ENCODE results near the gene PERP.

Gene PERP

GRCh38 chr6:138107078-138107751, at the start of gene PERP:
Gene PERP, minus strand, starts transcription at chr6:138107419. Its CDS starts 79 bp downstream, at chr6:138107340.
- peak within 1 kb of the TSS; percentile 76 for H3K4me3 ChIP-seq (ENCODE audit: low read depth, low read length)
- no peak for DNase-seq (ENCODE audit: low read depth)

GRCh38 chr6:138155443-138155842, 48.2 kb upstream of the PERP start:
- DNase-seq (ENCODE audit: low read depth): no peak
- TF ChIP-seq CTCF (IDR thresholded peaks at IDR 0.05; ENCODE audit: control insufficient read depth, extremely low read depth, insufficient read depth): no peak
- H3K4me3 ChIP-seq (ENCODE audit: low read depth, low read length): no peak overlapping the region

More at GRCh38 chr6:138107078-138107751, at the start of gene PERP:
- TF ChIP-seq CTCF (IDR thresholded peaks at IDR 0.05; ENCODE audit: control insufficient read depth, extremely low read depth, insufficient read depth): peak; percentile 22; the same call in 1 of the 2 replicates

GRCh38 chr6:138146544-138146943, 39.3 kb upstream of the PERP start:
- TF ChIP-seq CTCF (IDR thresholded peaks at IDR 0.05; ENCODE audit: control insufficient read depth, extremely low read depth, insufficient read depth): no peak
- no peak for DNase-seq (ENCODE audit: low read depth)
- no peak overlapping the region for H3K4me3 ChIP-seq (ENCODE audit: low read depth, low read length)

- no peak for TF ChIP-seq CTCF (IDR thresholded peaks at IDR 0.05; ENCODE audit: control insufficient read depth, extremely low read depth, insufficient read depth)
- H3K4me3 ChIP-seq (ENCODE audit: low read depth, low read length): no peak overlapping the region
- no peak for DNase-seq (ENCODE audit: low read depth)
These were observed 38.2 kb upstream of the PERP start for GRCh38 chr6:138145402-138145801.

GRCh38 chr6:138142806-138143205, 35.6 kb upstream of the PERP start:
- no peak overlapping the region for H3K4me3 ChIP-seq (ENCODE audit: low read depth, low read length)
- DNase-seq (ENCODE audit: low read depth): no peak
- TF ChIP-seq CTCF (IDR thresholded peaks at IDR 0.05; ENCODE audit: control insufficient read depth, extremely low read depth, insufficient read depth): no peak

- H3K4me3 ChIP-seq (ENCODE audit: low read depth, low read length): no peak overlapping the region
- no peak for DNase-seq (ENCODE audit: low read depth)
- TF ChIP-seq CTCF (IDR thresholded peaks at IDR 0.05; ENCODE audit: control insufficient read depth, extremely low read depth, insufficient read depth): no peak
These were observed 22.0 kb upstream of the PERP start for GRCh38 chr6:138129190-138129589.

- H3K4me3 ChIP-seq (ENCODE audit: low read depth, low read length): no peak overlapping the region
- no peak for TF ChIP-seq CTCF (IDR thresholded peaks at IDR 0.05; ENCODE audit: control insufficient read depth, extremely low read depth, insufficient read depth)
- no peak for DNase-seq (ENCODE audit: low read depth)
These were observed 20.9 kb upstream of the PERP start for GRCh38 chr6:138128096-138128495.

All from LNCaP clone FGC (cell line).